Gastroesophageal sphincter (tissue), 2 donors: ENCODE data around the gene COL20A1.

Source experiments
- POLR2A ChIP-seq, 2 donors: fragments of 450-650 bp; IDR thresholded peaks; one replicate each; pipeline ENCODE4 v1.6.1; 2017; ENCODE audit warnings: antibody characterized with exemption in 2 of 2, mild to moderate bottlenecking in 2 of 2, moderate library complexity in 1 of 2
- POLR2AphosphoS5 ChIP-seq: sonication (generic); formaldehyde crosslinking; IDR thresholded peaks from one replicate; pipeline ENCODE4 v1.6.1; 2017; ENCODE audit warnings: antibody characterized with exemption

- no peak for TF ChIP-seq POLR2AphosphoS5
- no peak for TF ChIP-seq POLR2A (IDR thresholded peaks at IDR 0.05)
Measured at GRCh38 chr20:63292904-63293303, at the start of gene COL20A1.
